HFFc6 (cell line): ENCODE measurements around the gene TEX22. TPM values are rescaled to one million over a fixed set of nuclear protein-coding genes. Genes with fewer than 3 reads are reported as not detected.

Experiments used
- DNase-seq: peaks from one replicate; pipeline ENCODE4 v3.0.0-alpha.2; 2018
- H3K27ac Mint-ChIP-seq: 2 replicates; pipeline ENCODE4 v1.8.0; 2020; ENCODE audit warnings: mild to moderate bottlenecking, mixed read lengths
- H3K27me3 Mint-ChIP-seq: 2 replicates; pipeline ENCODE4 v1.8.0; 2021; ENCODE audit warnings: mild to moderate bottlenecking, moderate library complexity, mixed read lengths; ENCODE audit not compliant: insufficient read depth
- H3K36me3 Mint-ChIP-seq: 2 replicates; pipeline ENCODE4 v1.8.0; 2021; ENCODE audit warnings: low read depth, mixed read lengths
- H3K4me1 Mint-ChIP-seq: 2 replicates; pipeline ENCODE4 v1.8.0; 2020; ENCODE audit warnings: low read depth, mixed read lengths
- H3K4me3 Mint-ChIP-seq: 2 replicates; pipeline ENCODE4 v1.8.0; 2020; ENCODE audit warnings: mild to moderate bottlenecking, moderate library complexity, mixed read lengths
- H3K9me3 Mint-ChIP-seq: 2 replicates; pipeline ENCODE4 v1.8.0; 2020; ENCODE audit warnings: mild to moderate bottlenecking, mixed read lengths
- CTCF ChIP-seq: fragments of 200-600 bp; sonication (generic); IDR thresholded peaks from 2 replicates; pipeline ENCODE4 v1.5.0; 2021; ENCODE audit warnings: antibody characterized with exemption, mild to moderate bottlenecking
- total RNA-seq, 6 experiments: library from RNA; stranded (reverse); fragmentation: NEBNext Ultra II Directional; extraction: Animal tissue kit (Norgen Biotek cat#: 25700); gene quantifications; 2 replicates in 1 of 6; 3 replicates in 5 of 6; pipeline ENCODE4 v1.2.3, GENCODE V29; 2021

The TEX22 gene
- total RNA-seq, 6 experiments from 2014 or later = 0.34 to 2.1 (median 0.76) TPM

GRCh38 chr14:105368032-105368417, 30.3 kb upstream of the TEX22 start:
- H3K4me1 Mint-ChIP-seq = peaks cover 6% of the 10 kb centered on the region; the same call in 1 of the 2 replicates
- no peak overlapping the region for H3K4me3 Mint-ChIP-seq
- no peak for DNase-seq
- no peak overlapping the region for H3K27ac Mint-ChIP-seq
- H3K27me3 Mint-ChIP-seq = peaks cover 2% of the 10 kb centered on the region; the same call in 1 of the 2 replicates
- no peaks in the 10 kb centered on the region; the same call in 1 of the 2 replicates for H3K36me3 Mint-ChIP-seq
- no peaks in the 10 kb centered on the region for H3K9me3 Mint-ChIP-seq
- no peak for TF ChIP-seq CTCF

GRCh38 chr14:105368426-105368825, 29.9 kb upstream of the TEX22 start:
- TF ChIP-seq CTCF = no peak
- no peaks in the 10 kb centered on the region for H3K9me3 Mint-ChIP-seq
- no peak for DNase-seq
- H3K36me3 Mint-ChIP-seq = no peaks in the 10 kb centered on the region; the same call in 1 of the 2 replicates
- peaks cover 6% of the 10 kb centered on the region; the same call in 1 of the 2 replicates for H3K4me1 Mint-ChIP-seq
- peaks cover 2% of the 10 kb centered on the region; the same call in 1 of the 2 replicates for H3K27me3 Mint-ChIP-seq
- H3K27ac Mint-ChIP-seq = no peak overlapping the region
- no peak overlapping the region for H3K4me3 Mint-ChIP-seq

- Mint-ChIP-seq H3K4me3 (no peak overlapping the region), H3K4me1 (peaks cover under 1% of the 10 kb centered on the region; the same call in 1 of the 2 replicates), H3K9me3 (no peaks in the 10 kb centered on the region), H3K36me3 (no peaks in the 10 kb centered on the region; the same call in 1 of the 2 replicates), H3K27ac (no peak overlapping the region), H3K27me3 (peaks cover 2% of the 10 kb centered on the region; the same call in 1 of the 2 replicates)
- no peak; the same call in 1 of the 2 replicates for TF ChIP-seq CTCF
- no peak for DNase-seq
Measured at GRCh38 chr14:105368910-105369652, 29.3 kb upstream of the TEX22 start.

GRCh38 chr14:105369653-105370040, 28.7 kb upstream of the TEX22 start:
- peaks cover 2% of the 10 kb centered on the region; the same call in 1 of the 2 replicates for H3K27me3 Mint-ChIP-seq
- H3K4me3 Mint-ChIP-seq = no peak overlapping the region
- TF ChIP-seq CTCF = no peak
- H3K9me3 Mint-ChIP-seq = no peaks in the 10 kb centered on the region
- H3K4me1 Mint-ChIP-seq = no peaks in the 10 kb centered on the region
- no peaks in the 10 kb centered on the region; the same call in 1 of the 2 replicates for H3K36me3 Mint-ChIP-seq
- DNase-seq = no peak
- no peak overlapping the region for H3K27ac Mint-ChIP-seq

GRCh38 chr14:105374389-105374788, 23.9 kb upstream of the TEX22 start:
- Mint-ChIP-seq H3K4me3 (no peak overlapping the region), H3K27ac (no peak overlapping the region), H3K9me3 (no peaks in the 10 kb centered on the region), H3K4me1 (peaks cover 6% of the 10 kb centered on the region), H3K27me3 (peaks cover 3% of the 10 kb centered on the region; the same call in 1 of the 2 replicates), H3K36me3 (no peaks in the 10 kb centered on the region; the same call in 1 of the 2 replicates)
- DNase-seq = no peak
- no peak for TF ChIP-seq CTCF
